ENCODE data around the gene ST6GALNAC5.

The ST6GALNAC5 gene

DNA sequence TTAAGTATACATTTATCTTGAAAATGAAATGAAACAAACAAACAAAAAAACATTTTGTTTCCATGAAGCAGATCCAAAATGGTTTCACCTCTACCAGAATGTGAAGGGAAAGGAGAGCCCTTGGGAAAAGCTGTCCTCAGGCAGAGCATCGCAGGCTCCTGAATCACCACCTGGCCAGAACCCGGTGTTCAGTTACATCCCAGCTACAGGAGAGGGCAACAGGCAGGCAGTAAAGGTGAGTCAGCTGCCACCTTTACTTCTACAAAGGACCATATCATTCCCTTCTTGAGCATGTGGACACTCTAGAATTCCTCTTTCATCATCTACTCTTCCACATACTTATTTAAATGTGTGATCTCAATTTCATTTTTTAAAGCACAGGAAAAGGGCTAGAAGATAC is 200.7 kb downstream of the ST6GALNAC5 start:
- H3K36me3 ChIP-seq (ENCODE audit: control insufficient read depth, insufficient read depth, low read length): no peaks in the 10 kb centered on the region
- H3K4me3 ChIP-seq (ENCODE audit: low read length): no peak overlapping the region
- H3K9me3 ChIP-seq (ENCODE audit: control insufficient read depth, low read length): no peaks in the 10 kb centered on the region
- H3K9ac ChIP-seq (ENCODE audit: low read length): no peak overlapping the region
- no peaks in the 10 kb centered on the region for H3K4me1 ChIP-seq (ENCODE audit: control insufficient read depth, insufficient read depth, low read length)
- H3K27me3 ChIP-seq (ENCODE audit: control insufficient read depth, insufficient read depth, low read length): no peaks in the 10 kb centered on the region

DNA sequence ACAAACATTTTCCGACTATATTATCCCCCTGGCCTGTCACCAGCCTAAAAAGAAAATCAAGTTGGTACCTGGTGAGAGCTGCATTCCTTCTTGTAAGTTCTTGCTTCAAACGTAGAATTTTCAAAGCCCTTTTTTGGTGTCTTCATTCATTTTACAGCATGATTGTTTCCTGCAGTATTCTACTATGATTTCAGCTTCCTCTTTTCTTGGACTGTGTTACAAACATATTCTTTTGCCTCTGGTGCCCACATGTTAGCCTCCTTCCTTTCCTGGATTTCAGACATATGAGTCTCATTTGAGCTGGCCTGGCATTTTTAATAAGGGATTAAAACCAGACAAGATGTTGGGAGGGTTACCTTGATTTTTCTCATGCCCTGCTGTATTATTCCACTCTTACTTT is 209.5 kb downstream of the ST6GALNAC5 start:
- Histone ChIP-seq H3K36me3 (ENCODE audit: control insufficient read depth, insufficient read depth, low read length) (no peaks in the 10 kb centered on the region), H3K4me3 (ENCODE audit: low read length) (no peak overlapping the region), H3K9me3 (ENCODE audit: control insufficient read depth, low read length) (no peaks in the 10 kb centered on the region), H3K9ac (ENCODE audit: low read length) (no peak overlapping the region), H3K4me1 (ENCODE audit: control insufficient read depth, insufficient read depth, low read length) (no peaks in the 10 kb centered on the region), H3K27me3 (ENCODE audit: control insufficient read depth, insufficient read depth, low read length) (no peaks in the 10 kb centered on the region)

DNA sequence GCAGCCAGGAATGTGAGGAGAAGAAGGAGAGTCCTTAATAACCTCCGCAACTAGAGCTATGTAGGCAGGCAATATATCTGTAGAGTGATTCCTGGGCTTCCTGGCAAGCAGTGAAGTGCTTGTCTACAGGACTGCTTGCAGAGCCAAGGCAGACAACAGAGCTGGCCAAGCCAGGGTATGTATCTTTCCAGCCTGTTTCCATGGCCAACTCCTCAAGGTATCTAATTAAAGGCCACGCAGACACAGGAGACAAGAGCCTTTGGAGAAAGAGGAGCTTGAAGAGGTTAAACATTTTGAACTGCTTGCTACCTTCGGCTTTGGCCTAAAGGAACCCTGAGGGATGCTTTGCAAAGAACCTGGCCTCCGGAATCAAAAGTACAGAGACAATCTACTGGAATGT is 214.6 kb downstream of the ST6GALNAC5 start:
- Histone ChIP-seq H3K9ac (ENCODE audit: low read length) (no peak overlapping the region), H3K4me1 (ENCODE audit: control insufficient read depth, insufficient read depth, low read length) (no peaks in the 10 kb centered on the region), H3K36me3 (ENCODE audit: control insufficient read depth, insufficient read depth, low read length) (no peaks in the 10 kb centered on the region)

DNA sequence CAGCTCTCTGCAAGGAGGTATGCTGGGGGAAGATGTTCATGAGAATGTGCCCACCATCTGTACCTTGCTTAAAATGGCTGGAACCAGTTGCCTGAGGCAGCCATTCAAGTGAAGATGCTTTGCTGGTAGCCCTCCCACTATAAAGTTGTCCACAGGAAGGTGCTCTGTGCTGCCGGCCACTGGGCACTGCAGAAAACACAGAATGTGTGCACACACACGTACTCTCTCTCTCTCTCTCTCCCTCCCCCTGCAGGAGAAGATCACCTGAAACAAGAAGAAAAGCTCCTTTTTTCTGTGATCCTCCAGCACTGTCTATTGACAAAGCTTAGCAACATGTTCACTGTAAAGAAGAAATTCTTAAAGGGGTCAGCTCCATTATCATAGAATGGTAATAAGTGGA is 217.2 kb downstream of the ST6GALNAC5 start:
- no peaks in the 10 kb centered on the region for H3K27me3 ChIP-seq (ENCODE audit: control insufficient read depth, insufficient read depth, low read length)
- H3K36me3 ChIP-seq (ENCODE audit: control insufficient read depth, insufficient read depth, low read length): no peaks in the 10 kb centered on the region
- no peak overlapping the region for H3K9ac ChIP-seq (ENCODE audit: low read length)
- H3K4me3 ChIP-seq (ENCODE audit: low read length): no peak overlapping the region
- H3K4me1 ChIP-seq (ENCODE audit: control insufficient read depth, insufficient read depth, low read length): no peaks in the 10 kb centered on the region
- H3K9me3 ChIP-seq (ENCODE audit: control insufficient read depth, low read length): no peaks in the 10 kb centered on the region

More for the DNA sequence above, 214.6 kb downstream of the ST6GALNAC5 start:
- no peaks in the 10 kb centered on the region for H3K27me3 ChIP-seq (ENCODE audit: control insufficient read depth, insufficient read depth, low read length)
- H3K9me3 ChIP-seq (ENCODE audit: control insufficient read depth, low read length): no peaks in the 10 kb centered on the region
- no peak overlapping the region for H3K4me3 ChIP-seq (ENCODE audit: low read length)

DNA sequence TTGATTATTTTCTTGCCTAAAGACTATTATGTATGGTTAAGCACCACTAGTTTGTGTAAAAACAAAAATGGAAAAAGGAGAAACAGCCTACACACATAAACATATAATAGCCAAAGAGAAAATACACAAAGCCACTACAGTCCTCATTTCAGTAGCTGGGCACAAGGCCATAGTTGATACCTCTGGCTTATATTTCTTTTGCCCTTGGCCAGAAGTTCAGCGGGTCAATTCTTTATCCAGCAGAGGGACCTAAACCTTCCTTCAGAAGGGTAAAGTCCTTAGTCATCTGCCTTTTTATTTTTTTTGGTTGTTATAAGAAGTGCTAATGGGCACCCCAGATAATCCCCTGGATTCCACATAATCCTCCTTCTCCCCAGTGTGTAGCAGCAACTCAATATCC is 217.8 kb downstream of the ST6GALNAC5 start:
- no peaks in the 10 kb centered on the region for H3K36me3 ChIP-seq (ENCODE audit: control insufficient read depth, insufficient read depth, low read length)
- no peaks in the 10 kb centered on the region for H3K27me3 ChIP-seq (ENCODE audit: control insufficient read depth, insufficient read depth, low read length)
- H3K4me3 ChIP-seq (ENCODE audit: low read length): no peak overlapping the region
- H3K4me1 ChIP-seq (ENCODE audit: control insufficient read depth, insufficient read depth, low read length): no peaks in the 10 kb centered on the region
- no peak overlapping the region for H3K9ac ChIP-seq (ENCODE audit: low read length)
- no peaks in the 10 kb centered on the region for H3K9me3 ChIP-seq (ENCODE audit: control insufficient read depth, low read length)

DNA sequence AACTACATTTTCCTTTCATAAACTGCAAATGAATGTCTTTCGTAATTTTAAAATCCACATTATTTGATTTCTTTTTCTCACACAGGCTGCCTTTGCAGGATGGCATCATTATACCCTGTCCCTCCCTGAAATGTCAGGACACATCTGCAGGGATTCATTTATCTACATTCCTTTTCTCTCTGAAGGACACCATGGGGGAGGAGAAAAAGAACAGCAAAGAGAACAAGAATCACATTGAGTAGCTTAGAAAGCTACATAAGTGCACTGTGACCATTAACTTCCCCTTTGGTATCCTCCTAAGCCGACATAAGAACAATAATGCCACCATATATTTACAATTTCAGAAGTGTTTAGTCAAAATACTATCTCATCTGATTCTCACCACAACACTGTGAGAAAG is 222.5 kb downstream of the ST6GALNAC5 start:
- Histone ChIP-seq H3K9ac (ENCODE audit: low read length) (no peak overlapping the region), H3K36me3 (ENCODE audit: control insufficient read depth, insufficient read depth, low read length) (no peaks in the 10 kb centered on the region), H3K4me1 (ENCODE audit: control insufficient read depth, insufficient read depth, low read length) (peaks cover 9% of the 10 kb centered on the region), H3K4me3 (ENCODE audit: low read length) (no peak overlapping the region), H3K27me3 (ENCODE audit: control insufficient read depth, insufficient read depth, low read length) (no peaks in the 10 kb centered on the region), H3K9me3 (ENCODE audit: control insufficient read depth, low read length) (no peaks in the 10 kb centered on the region)

DNA sequence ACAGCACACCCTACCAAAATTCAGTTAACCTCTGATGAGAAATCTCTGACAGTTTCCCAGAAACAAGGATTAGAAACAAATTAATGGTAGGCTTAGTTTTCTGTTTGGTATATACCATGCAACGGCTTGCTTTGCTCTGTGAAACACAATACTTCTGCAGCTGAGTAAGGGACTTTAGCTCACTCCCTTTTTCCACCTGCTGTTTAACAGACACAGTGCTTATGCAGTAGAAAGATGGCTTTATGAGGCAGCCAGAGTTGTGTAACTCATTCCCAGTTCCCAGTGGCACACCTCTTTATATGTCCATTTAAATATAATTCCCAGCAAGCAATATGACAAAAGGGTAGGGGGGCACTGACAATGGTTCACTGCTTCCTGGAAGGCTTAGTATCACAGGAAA is 228.0 kb downstream of the ST6GALNAC5 start:
- H3K27me3 ChIP-seq (ENCODE audit: control insufficient read depth, insufficient read depth, low read length): no peaks in the 10 kb centered on the region
- no peak overlapping the region for H3K9ac ChIP-seq (ENCODE audit: low read length)
- H3K36me3 ChIP-seq (ENCODE audit: control insufficient read depth, insufficient read depth, low read length): no peaks in the 10 kb centered on the region
- H3K4me1 ChIP-seq (ENCODE audit: control insufficient read depth, insufficient read depth, low read length): peaks cover 9% of the 10 kb centered on the region
- H3K9me3 ChIP-seq (ENCODE audit: control insufficient read depth, low read length): no peaks in the 10 kb centered on the region
- H3K4me3 ChIP-seq (ENCODE audit: low read length): no peak overlapping the region

DNA sequence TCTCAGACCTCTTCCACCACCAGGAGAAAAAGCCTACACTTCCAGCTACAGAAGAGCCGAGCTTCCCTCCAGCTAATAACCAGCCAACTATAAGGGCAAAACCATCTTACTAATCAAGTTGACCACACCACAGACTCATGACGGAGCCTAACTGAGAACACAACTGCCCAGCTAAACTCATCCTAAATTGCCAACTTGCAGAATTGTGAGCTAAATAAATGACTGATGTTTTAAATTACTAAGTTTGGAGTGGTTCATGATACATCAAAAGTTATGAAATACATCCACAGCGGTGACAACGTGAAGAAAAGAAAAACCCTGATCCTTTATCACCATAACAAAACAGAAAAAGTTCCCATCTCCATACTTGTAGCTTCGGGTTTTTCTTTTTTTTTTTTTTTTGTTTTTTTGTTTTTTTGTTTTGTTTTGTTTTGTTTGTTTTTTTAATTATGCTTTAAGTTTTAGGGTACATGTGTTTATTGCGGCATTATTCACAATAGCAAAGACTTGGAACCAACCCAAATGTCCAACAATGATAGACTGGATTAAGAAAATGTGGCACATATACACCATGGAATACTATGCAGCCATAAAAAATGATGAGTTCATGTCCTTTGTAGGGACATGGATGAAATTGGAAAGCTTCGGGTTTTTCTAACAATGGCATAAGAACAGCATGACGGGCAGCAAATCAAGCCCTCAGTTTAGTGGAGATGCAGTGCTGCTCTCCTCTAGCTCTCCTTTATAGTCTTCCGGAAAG is 229.4 kb downstream of the ST6GALNAC5 start:
- Histone ChIP-seq H3K4me1 (ENCODE audit: control insufficient read depth, insufficient read depth, low read length) (peaks cover 9% of the 10 kb centered on the region), H3K36me3 (ENCODE audit: control insufficient read depth, insufficient read depth, low read length) (no peaks in the 10 kb centered on the region), H3K9me3 (ENCODE audit: control insufficient read depth, low read length) (no peaks in the 10 kb centered on the region), H3K4me3 (ENCODE audit: low read length) (no peak overlapping the region), H3K27me3 (ENCODE audit: control insufficient read depth, insufficient read depth, low read length) (no peaks in the 10 kb centered on the region), H3K9ac (ENCODE audit: low read length) (no peak overlapping the region)

DNA sequence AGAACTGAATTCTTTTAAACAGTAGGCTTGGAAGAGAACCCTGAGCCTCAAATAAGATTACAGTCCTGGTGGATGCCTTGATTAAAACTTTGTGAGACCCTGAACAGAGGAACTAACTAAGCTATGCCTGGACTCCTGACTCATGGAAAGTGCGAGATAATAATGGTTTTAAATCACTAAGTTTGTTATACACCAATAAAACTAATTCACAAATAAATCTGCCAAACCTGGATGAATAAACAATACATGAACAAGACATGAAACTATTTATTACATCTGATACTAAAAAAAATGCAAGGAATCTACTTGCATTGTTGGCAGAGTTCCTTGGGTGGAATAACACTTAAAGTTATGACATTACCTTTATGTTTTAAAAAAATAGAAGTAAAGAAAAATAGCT is 233.6 kb downstream of the ST6GALNAC5 start:
- Histone ChIP-seq H3K4me3 (ENCODE audit: low read length) (no peak overlapping the region), H3K9me3 (ENCODE audit: control insufficient read depth, low read length) (no peaks in the 10 kb centered on the region), H3K4me1 (ENCODE audit: control insufficient read depth, insufficient read depth, low read length) (no peaks in the 10 kb centered on the region), H3K27me3 (ENCODE audit: control insufficient read depth, insufficient read depth, low read length) (no peaks in the 10 kb centered on the region), H3K36me3 (ENCODE audit: control insufficient read depth, insufficient read depth, low read length) (no peaks in the 10 kb centered on the region), H3K9ac (ENCODE audit: low read length) (no peak overlapping the region)

DNA sequence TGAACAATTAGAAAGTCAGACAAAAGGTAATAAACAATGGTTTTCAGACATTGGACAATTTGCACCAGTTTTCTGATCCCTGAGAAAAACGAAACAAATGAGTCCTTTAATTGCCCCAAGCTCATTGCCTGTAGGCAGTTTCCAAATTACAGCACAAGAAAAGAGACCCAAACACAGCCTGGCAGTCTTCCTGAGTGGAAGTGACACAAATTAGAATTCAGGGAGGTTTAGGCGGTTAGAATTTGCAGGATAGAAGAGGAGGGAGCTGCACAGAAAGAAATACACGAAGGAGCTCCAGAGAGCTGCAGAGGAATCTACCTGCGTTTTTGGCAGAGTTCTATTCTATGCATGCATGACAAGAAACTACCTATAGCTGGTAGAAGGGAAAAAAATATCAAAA is 236.2 kb downstream of the ST6GALNAC5 start:
- Histone ChIP-seq H3K27me3 (ENCODE audit: control insufficient read depth, insufficient read depth, low read length) (no peaks in the 10 kb centered on the region), H3K4me3 (ENCODE audit: low read length) (no peak overlapping the region), H3K9ac (ENCODE audit: low read length) (no peak overlapping the region), H3K36me3 (ENCODE audit: control insufficient read depth, insufficient read depth, low read length) (no peaks in the 10 kb centered on the region), H3K9me3 (ENCODE audit: control insufficient read depth, low read length) (no peaks in the 10 kb centered on the region), H3K4me1 (ENCODE audit: control insufficient read depth, insufficient read depth, low read length) (no peaks in the 10 kb centered on the region)

DNA sequence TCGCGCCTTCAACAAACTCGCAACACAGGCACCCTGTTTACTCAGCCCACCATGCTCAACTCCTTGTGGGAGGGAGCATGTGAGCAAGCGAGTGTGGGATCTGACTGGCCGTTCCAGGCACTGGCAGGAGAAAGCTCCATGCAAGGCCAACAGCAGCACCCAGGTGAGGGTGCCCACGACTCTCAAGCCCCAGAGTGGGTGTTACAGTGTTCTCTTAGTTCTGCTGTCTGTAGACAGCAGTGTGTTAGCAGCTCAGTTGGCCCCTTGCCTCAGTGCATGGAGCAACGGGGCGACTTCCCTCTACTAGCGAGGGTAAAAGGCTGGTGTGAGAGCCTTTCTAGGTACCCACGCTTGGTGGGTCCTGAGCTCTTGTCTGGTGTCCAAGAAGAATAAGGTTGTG is 237.4 kb downstream of the ST6GALNAC5 start:
- no peak overlapping the region for H3K4me3 ChIP-seq (ENCODE audit: low read length)
- no peaks in the 10 kb centered on the region for H3K36me3 ChIP-seq (ENCODE audit: control insufficient read depth, insufficient read depth, low read length)
- H3K9me3 ChIP-seq (ENCODE audit: control insufficient read depth, low read length): no peaks in the 10 kb centered on the region
- H3K9ac ChIP-seq (ENCODE audit: low read length): no peak overlapping the region
- H3K27me3 ChIP-seq (ENCODE audit: control insufficient read depth, insufficient read depth, low read length): no peaks in the 10 kb centered on the region
- H3K4me1 ChIP-seq (ENCODE audit: control insufficient read depth, insufficient read depth, low read length): no peaks in the 10 kb centered on the region
